ENCODE data around the gene GCH1.

Gene GCH1

DNA sequence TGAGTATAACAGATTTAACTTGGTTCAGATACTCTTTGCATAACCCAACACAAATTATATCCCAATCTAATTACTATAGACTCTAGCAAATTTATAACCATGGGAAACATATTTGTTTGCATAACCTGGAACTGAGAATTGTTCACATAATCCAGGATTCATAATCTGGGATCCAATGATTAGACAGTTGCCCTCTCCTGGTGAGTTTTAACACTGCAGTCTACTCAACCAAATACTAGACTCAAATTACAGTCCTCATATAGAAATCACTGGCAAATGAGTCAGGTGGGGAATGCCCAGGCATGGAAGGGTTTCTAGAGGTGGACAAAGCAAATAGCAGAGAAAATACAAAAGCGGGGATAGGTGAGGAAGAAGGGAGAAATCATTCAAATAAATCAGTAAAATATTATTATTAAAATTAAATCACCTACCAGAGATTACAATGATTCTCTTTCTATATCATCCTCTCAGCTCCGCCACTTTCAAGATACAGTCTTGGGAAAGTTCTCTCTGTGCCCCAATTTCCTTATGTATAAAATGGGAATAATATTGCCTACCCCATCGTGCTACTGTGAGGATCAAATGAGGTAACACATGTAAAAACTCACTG, 9.4 kb downstream of the GCH1 start:
- H3K4me3 ChIP-seq (ENCODE audit: severe bottlenecking) = no peak overlapping the region
- H3K9me3 ChIP-seq (ENCODE audit: severe bottlenecking) = no peaks in the 10 kb centered on the region
- ATAC-seq (ENCODE audit: low read depth) (peak; percentile 88), DNase-seq (ENCODE audit: low spot score) (no peak)
- no peaks in the 10 kb centered on the region for H3K36me3 ChIP-seq (ENCODE audit: low read depth)
- TF ChIP-seq, protein P1, sequence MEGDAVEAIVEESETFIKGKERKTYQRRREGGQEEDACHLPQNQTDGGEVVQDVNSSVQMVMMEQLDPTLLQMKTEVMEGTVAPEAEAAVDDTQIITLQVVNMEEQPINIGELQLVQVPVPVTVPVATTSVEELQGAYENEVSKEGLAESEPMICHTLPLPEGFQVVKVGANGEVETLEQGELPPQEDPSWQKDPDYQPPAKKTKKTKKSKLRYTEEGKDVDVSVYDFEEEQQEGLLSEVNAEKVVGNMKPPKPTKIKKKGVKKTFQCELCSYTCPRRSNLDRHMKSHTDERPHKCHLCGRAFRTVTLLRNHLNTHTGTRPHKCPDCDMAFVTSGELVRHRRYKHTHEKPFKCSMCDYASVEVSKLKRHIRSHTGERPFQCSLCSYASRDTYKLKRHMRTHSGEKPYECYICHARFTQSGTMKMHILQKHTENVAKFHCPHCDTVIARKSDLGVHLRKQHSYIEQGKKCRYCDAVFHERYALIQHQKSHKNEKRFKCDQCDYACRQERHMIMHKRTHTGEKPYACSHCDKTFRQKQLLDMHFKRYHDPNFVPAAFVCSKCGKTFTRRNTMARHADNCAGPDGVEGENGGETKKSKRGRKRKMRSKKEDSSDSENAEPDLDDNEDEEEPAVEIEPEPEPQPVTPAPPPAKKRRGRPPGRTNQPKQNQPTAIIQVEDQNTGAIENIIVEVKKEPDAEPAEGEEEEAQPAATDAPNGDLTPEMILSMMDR (IDR thresholded peaks at IDR 0.05; ENCODE audit: poor library complexity, severe bottlenecking) = peak; percentile 94
- no peak overlapping the region for H3K27ac ChIP-seq (ENCODE audit: poor library complexity, severe bottlenecking)
- peaks cover 12% of the 10 kb centered on the region for H3K4me1 ChIP-seq (ENCODE audit: insufficient read depth, poor library complexity, severe bottlenecking)
- no peaks in the 10 kb centered on the region for H3K27me3 ChIP-seq (ENCODE audit: insufficient read depth, poor library complexity, severe bottlenecking)

DNA sequence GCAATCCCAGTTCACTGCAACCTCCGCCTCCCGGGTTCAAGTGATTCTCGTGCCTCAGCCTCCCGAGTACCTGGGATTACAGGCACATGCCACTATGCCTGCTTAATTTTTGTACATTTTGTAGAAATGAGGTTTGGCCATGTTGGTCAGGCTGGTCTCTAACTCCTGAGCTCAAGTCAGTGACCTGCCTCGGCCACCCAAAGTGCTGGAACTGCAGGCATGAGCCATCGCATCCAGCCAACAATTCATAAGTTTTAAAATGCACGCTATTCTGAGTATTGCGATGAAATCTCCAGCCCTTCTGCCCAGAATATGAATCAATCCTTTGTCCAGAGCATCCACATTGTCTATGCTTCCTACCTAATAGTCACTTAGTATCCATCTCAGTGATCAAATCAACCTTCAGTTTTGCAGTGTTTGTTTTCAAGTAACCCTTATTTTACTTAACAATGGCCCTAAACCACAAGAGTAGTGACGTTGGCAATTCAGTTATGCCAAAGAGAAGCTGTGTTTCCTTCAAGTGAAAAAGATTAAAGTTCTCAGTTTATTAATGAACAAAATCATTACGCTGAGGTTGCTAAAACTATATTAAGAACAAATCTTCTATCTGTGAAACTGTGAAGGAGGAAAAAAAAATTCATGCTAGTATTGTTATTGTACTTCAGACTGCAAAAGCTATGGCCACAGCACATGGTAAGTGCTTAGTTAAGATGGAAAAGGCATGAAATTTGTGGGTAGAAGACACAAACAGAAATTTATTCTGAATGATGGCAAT, 11.0 kb downstream of the GCH1 start:
- no peaks in the 10 kb centered on the region for H3K27me3 ChIP-seq (ENCODE audit: insufficient read depth, poor library complexity, severe bottlenecking)
- ATAC-seq (ENCODE audit: low read depth) (no peak), DNase-seq (ENCODE audit: low spot score) (no peak)
- H3K4me3 ChIP-seq (ENCODE audit: severe bottlenecking) = no peak overlapping the region
- peaks cover 12% of the 10 kb centered on the region for H3K4me1 ChIP-seq (ENCODE audit: insufficient read depth, poor library complexity, severe bottlenecking)
- no peak overlapping the region for H3K27ac ChIP-seq (ENCODE audit: poor library complexity, severe bottlenecking)
- no peaks in the 10 kb centered on the region for H3K9me3 ChIP-seq (ENCODE audit: severe bottlenecking)
- no peaks in the 10 kb centered on the region for H3K36me3 ChIP-seq (ENCODE audit: low read depth)
- TF ChIP-seq, protein P1 (IDR thresholded peaks at IDR 0.05; ENCODE audit: poor library complexity, severe bottlenecking) = no peak

DNA sequence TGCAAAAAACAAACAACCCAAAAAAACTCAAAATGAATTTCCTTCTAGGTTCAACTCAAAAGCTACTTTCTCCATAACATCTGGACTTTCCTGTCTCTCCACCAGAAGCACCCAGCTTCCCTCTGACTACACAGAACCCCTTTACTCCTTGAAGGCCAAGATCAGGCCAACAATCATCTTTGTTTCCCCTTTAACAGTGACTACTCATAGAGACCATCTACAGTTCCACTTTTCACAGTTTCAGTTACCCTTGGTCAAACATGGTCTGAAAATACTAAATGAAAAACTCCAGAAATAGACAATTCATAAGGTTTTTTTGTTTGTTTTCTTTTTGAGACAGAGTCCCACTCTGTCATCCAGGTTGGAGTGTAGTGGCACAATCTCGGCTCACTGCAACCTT, 11.8 kb downstream of the GCH1 start:
- no peak overlapping the region for H3K4me3 ChIP-seq (ENCODE audit: severe bottlenecking)
- DNase-seq (ENCODE audit: low spot score) (no peak), ATAC-seq (ENCODE audit: low read depth) (no peak)
- TF ChIP-seq, protein P1 (IDR thresholded peaks at IDR 0.05; ENCODE audit: poor library complexity, severe bottlenecking) = no peak
- H3K36me3 ChIP-seq (ENCODE audit: low read depth) = no peaks in the 10 kb centered on the region
- H3K27me3 ChIP-seq (ENCODE audit: insufficient read depth, poor library complexity, severe bottlenecking) = no peaks in the 10 kb centered on the region
- H3K4me1 ChIP-seq (ENCODE audit: insufficient read depth, poor library complexity, severe bottlenecking) = peaks cover 12% of the 10 kb centered on the region
- H3K27ac ChIP-seq (ENCODE audit: poor library complexity, severe bottlenecking) = no peak overlapping the region
- no peaks in the 10 kb centered on the region for H3K9me3 ChIP-seq (ENCODE audit: severe bottlenecking)

DNA sequence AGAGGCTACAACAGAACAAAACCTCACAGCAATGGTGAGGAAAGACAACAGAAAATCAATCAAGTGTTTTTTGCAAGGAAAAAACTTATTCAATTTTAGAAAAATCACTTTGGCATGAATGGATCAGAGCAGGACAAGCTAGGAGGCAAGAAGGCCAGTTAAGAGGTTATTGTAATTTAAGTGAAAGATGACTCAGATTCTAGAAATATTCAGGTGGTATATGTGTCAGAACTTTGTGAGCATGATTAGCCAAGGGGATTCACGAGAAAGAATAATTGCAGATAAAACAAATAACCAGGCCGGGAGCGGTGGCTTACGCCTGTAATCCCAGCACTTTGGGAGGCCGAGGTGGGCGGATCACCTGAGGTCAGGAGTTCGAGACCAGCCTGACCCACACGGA, 12.7 kb downstream of the GCH1 start:
- no peak overlapping the region for H3K4me3 ChIP-seq (ENCODE audit: severe bottlenecking)
- peaks cover 12% of the 10 kb centered on the region for H3K4me1 ChIP-seq (ENCODE audit: insufficient read depth, poor library complexity, severe bottlenecking)
- no peak overlapping the region for H3K27ac ChIP-seq (ENCODE audit: poor library complexity, severe bottlenecking)
- TF ChIP-seq, protein P1 (IDR thresholded peaks at IDR 0.05; ENCODE audit: poor library complexity, severe bottlenecking) = no peak
- ATAC-seq (ENCODE audit: low read depth) = peak; percentile 40; the same call in 1 of the 3 replicates
- no peaks in the 10 kb centered on the region for H3K36me3 ChIP-seq (ENCODE audit: low read depth)
- H3K9me3 ChIP-seq (ENCODE audit: severe bottlenecking) = no peaks in the 10 kb centered on the region
- H3K27me3 ChIP-seq (ENCODE audit: insufficient read depth, poor library complexity, severe bottlenecking) = no peaks in the 10 kb centered on the region
- no peak for DNase-seq (ENCODE audit: low spot score)

DNA sequence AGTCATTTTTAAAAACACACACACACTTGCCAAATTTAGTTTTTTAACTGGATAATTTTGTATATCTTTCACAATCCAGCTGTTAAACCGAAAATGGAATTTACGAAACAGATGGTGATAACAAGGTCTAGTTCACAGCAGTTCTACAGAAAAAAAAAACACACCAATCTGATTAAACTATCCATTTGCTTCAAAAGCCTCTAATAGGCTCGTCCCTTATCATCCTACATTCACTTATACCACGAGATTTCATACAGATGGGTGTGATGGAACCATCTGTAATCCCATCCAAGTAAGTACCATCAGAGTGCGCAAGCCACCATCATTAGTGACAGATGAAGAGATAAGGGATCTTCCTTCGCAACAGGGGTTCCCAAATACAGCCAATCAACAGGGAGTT, 20.1 kb downstream of the GCH1 start:
- TF ChIP-seq, protein P1 (IDR thresholded peaks at IDR 0.05; ENCODE audit: poor library complexity, severe bottlenecking) = no peak
- H3K4me3 ChIP-seq (ENCODE audit: severe bottlenecking) = no peak overlapping the region
- no peaks in the 10 kb centered on the region for H3K9me3 ChIP-seq (ENCODE audit: severe bottlenecking)
- ATAC-seq (ENCODE audit: low read depth) = no peak
- no peaks in the 10 kb centered on the region for H3K36me3 ChIP-seq (ENCODE audit: low read depth)
- H3K27ac ChIP-seq (ENCODE audit: poor library complexity, severe bottlenecking) = no peak overlapping the region
- H3K4me1 ChIP-seq (ENCODE audit: insufficient read depth, poor library complexity, severe bottlenecking) = peaks cover 7% of the 10 kb centered on the region
- H3K27me3 ChIP-seq (ENCODE audit: insufficient read depth, poor library complexity, severe bottlenecking) = no peaks in the 10 kb centered on the region
- DNase-seq (ENCODE audit: low spot score) = no peak
